Measurements from ENCODE around the gene SGMS1. TPM values are rescaled to one million over a fixed set of nuclear protein-coding genes. Genes with fewer than 3 reads are reported as not detected.

The SGMS1 gene
- total RNA-seq, 4 donors from 2014 or later: 28.3 to 44.5 (median 41.7) TPM

DNA sequence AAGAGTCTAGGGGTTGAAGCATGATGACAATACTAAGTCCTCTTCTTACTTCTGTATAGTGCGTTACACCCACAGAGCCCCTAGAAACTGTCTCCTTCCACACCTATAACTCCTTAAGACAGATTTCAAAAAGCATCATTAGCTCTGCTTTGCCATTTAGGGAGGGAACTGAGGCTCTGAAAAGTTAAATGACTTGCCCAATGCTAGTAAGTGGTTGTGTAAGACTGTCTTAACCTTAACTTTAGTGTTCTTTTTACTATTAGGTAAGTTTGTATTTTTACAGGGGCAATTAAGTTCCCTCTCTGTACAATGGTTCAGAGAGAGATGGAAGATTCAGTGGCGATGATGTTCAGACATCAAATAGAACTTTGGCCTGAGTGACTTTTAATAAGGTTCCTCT, 299.7 kb downstream of the SGMS1 start:
- Histone ChIP-seq H3K4me1 (peaks cover 6 to 32% (median 8%) of the 10 kb centered on the region in 4 donors), H3K4me3 (no peak overlapping the region), H3K27me3 (no peaks in the 10 kb centered on the region), H3K36me3 (no peaks in the 10 kb centered on the region), H3K27ac (no peak overlapping the region), H3K9me3 (no peaks in the 10 kb centered on the region)
- intact Hi-C loops (cut with DNase I; ENCODE audit: low total_unique reads) (no loop called here), in situ Hi-C loops (cut with MboI; ENCODE audit: low pct_ligation_motif_present in 1 of 4, low pct_unique_long_range_greater_than_20kb in 1 of 4, low sequenced_read_pairs in 3 of 4) (no loop called here)
- no peak for TF ChIP-seq POLR2AphosphoS5 (IDR thresholded peaks at IDR 0.05)
- no peak for TF ChIP-seq POLR2A (IDR thresholded peaks at IDR 0.05)
- TF ChIP-seq, protein P1, sequence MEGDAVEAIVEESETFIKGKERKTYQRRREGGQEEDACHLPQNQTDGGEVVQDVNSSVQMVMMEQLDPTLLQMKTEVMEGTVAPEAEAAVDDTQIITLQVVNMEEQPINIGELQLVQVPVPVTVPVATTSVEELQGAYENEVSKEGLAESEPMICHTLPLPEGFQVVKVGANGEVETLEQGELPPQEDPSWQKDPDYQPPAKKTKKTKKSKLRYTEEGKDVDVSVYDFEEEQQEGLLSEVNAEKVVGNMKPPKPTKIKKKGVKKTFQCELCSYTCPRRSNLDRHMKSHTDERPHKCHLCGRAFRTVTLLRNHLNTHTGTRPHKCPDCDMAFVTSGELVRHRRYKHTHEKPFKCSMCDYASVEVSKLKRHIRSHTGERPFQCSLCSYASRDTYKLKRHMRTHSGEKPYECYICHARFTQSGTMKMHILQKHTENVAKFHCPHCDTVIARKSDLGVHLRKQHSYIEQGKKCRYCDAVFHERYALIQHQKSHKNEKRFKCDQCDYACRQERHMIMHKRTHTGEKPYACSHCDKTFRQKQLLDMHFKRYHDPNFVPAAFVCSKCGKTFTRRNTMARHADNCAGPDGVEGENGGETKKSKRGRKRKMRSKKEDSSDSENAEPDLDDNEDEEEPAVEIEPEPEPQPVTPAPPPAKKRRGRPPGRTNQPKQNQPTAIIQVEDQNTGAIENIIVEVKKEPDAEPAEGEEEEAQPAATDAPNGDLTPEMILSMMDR (IDR thresholded peaks at IDR 0.05): no peak
- no peak for TF ChIP-seq EP300 (IDR thresholded peaks at IDR 0.05; ENCODE audit: low read depth)
- 91 to 100% methylated on average over 1 to 2 of the region's 2 CpGs for WGBS, 2 donors (ENCODE audit: low coverage in 1 of 2)
- no peak for DNase-seq

DNA sequence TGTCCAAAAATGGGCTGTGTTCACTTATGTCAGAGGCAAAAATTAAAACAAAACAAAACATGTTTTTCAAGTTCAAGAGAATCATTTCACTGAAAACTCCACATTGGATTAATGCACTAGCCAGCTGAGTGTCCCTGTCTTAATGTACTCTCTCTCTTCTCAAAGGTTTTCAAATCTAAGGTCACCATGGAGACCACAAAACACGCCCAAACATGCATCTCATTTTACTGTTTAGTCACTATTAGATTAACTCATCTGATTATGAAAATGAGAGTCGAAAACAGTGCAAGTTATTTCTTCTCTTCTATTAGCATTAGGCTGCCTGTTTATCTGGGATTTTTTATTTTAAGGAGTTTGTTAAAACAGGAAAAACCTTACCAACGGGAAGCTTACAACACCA, 301.7 kb downstream of the SGMS1 start:
- DNase-seq: no peak
- WGBS, 2 donors (ENCODE audit: low coverage in 1 of 2): 76% methylated on average over 3 of the region's 3 CpGs
- Histone ChIP-seq H3K4me3 (no peak overlapping the region), H3K4me1 (peaks cover 2 to 27% (median 6%) of the 10 kb centered on the region in 4 donors), H3K27me3 (no peaks in the 10 kb centered on the region), H3K27ac (no peak overlapping the region), H3K36me3 (no peaks in the 10 kb centered on the region), H3K9me3 (no peaks in the 10 kb centered on the region)
- in situ Hi-C loops (cut with MboI; ENCODE audit: low pct_ligation_motif_present in 1 of 4, low pct_unique_long_range_greater_than_20kb in 1 of 4, low sequenced_read_pairs in 3 of 4) (no loop called here), intact Hi-C loops (cut with DNase I; ENCODE audit: low total_unique reads) (no loop called here)
- no peak for TF ChIP-seq EP300 (IDR thresholded peaks at IDR 0.05; ENCODE audit: low read depth)
- TF ChIP-seq, protein P1 (IDR thresholded peaks at IDR 0.05): no peak

DNA sequence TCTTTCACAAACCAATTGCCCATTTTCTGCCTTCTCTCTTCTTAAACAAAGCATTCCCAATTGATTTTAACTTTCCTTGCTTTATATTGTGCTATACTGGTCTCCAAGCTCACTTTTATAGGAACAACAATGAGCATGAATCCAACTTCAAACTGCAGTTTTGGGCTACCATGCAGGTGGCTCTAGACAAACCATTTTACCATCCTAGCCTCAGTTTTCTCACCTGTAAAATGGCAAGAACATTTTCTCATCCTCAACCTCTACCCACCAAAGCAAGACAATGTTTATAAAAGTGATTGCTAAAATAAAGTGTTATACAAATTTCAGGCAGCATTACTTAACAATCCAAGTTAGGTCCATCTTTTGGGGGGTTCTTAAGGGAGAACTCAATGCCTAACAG, 305.6 kb downstream of the SGMS1 start:
- H3K36me3 ChIP-seq: no peaks in the 10 kb centered on the region
- H3K27me3 ChIP-seq: no peaks in the 10 kb centered on the region
- in situ Hi-C loops (cut with MboI; ENCODE audit: low pct_ligation_motif_present in 1 of 4, low pct_unique_long_range_greater_than_20kb in 1 of 4, low sequenced_read_pairs in 3 of 4) (no loop called here), intact Hi-C loops (cut with DNase I; ENCODE audit: low total_unique reads) (no loop called here)
- TF ChIP-seq POLR2A (IDR thresholded peaks at IDR 0.05): no peak
- no peaks in the 10 kb centered on the region for H3K9me3 ChIP-seq
- no peak overlapping the region for H3K4me3 ChIP-seq
- H3K4me1 ChIP-seq: no peaks in the 10 kb centered on the region
- no peak overlapping the region for H3K27ac ChIP-seq
- no peak for DNase-seq

- no peak overlapping the region for H3K27ac ChIP-seq
- H3K36me3 ChIP-seq: no peaks in the 10 kb centered on the region
- in situ Hi-C loops (cut with MboI; ENCODE audit: low pct_ligation_motif_present in 1 of 4, low pct_unique_long_range_greater_than_20kb in 1 of 4, low sequenced_read_pairs in 3 of 4): no loop called here
- H3K4me3 ChIP-seq: no peak overlapping the region
- WGBS, 2 donors (ENCODE audit: low coverage in 1 of 2): 87 to 88% methylated on average over 3 to 5 of the region's 5 CpGs
- intact Hi-C loops (cut with DNase I; ENCODE audit: low total_unique reads): no loop called here
- no peaks in the 10 kb centered on the region for H3K27me3 ChIP-seq
- no peaks in the 10 kb centered on the region for H3K4me1 ChIP-seq
- no peak for DNase-seq
- TF ChIP-seq POLR2A (IDR thresholded peaks at IDR 0.05) (no peak), EP300 (IDR thresholded peaks at IDR 0.05; ENCODE audit: low read depth) (no peak), POLR2AphosphoS5 (IDR thresholded peaks at IDR 0.05) (no peak)
- TF ChIP-seq, protein P1 (IDR thresholded peaks at IDR 0.05): no peak
- peaks cover 0 to 5% of the 10 kb centered on the region in 2 donors for H3K9me3 ChIP-seq
Observed at GRCh38 chr10:50316695-50317648, 306.8 kb downstream of the SGMS1 start.

Measured in transverse colon (tissue), 4 donors.